ENCODE results near the gene VWA8.
"Not testable (repeated sequence)": the region's sequence is repeated elsewhere in the genome, so short reads cannot be mapped to it uniquely, and the experiment has no call there.

The VWA8 gene

DNA sequence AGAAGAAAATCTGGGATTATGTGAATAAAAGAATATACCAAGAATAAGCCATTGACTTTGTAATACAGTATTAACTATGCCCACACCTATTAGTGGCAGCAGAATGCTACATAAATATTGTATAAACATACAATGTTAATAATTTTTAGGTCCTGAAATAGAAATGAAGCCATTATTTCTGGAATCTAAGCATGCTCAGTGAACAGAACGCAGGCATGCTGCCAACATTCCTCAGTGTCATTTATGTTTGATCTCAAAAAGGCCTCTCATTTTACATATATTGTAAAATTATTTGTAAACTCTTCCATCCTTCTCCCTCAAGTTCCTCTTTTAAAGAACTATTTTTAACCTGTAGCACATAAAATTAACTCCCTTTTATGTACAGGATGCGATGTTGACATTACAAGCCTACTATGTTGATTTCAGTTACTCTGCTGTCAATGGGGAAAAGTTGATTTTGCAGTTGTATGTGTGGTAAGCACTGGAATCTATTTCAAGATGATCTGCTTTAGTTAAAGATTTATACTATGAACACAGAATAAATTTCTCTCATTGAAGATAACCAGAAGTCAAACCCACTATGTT lies 118.8 kb downstream of the VWA8 start:
- no peaks in the 10 kb centered on the region for H3K4me1 ChIP-seq (ENCODE audit: control insufficient read depth, insufficient read depth, low read length)
- no peaks in the 10 kb centered on the region for H3K9me3 ChIP-seq (ENCODE audit: control insufficient read depth, insufficient read depth, low read depth, low read length)
- ChIA-PET CTCF (no interaction called here), POLR2A (no interaction called here)
- no peak for TF ChIP-seq ZNF707 (tag by site-specific recombination; IDR thresholded peaks at IDR 0.05)
- no peak for TF ChIP-seq ZNF366 (tag by site-specific recombination; conservative IDR thresholded peaks at IDR 0.05)
- TF ChIP-seq ZNF433 (tag by site-specific recombination; IDR thresholded peaks at IDR 0.05; ENCODE audit: low read depth), result no peak
- TF ChIP-seq, protein P1, sequence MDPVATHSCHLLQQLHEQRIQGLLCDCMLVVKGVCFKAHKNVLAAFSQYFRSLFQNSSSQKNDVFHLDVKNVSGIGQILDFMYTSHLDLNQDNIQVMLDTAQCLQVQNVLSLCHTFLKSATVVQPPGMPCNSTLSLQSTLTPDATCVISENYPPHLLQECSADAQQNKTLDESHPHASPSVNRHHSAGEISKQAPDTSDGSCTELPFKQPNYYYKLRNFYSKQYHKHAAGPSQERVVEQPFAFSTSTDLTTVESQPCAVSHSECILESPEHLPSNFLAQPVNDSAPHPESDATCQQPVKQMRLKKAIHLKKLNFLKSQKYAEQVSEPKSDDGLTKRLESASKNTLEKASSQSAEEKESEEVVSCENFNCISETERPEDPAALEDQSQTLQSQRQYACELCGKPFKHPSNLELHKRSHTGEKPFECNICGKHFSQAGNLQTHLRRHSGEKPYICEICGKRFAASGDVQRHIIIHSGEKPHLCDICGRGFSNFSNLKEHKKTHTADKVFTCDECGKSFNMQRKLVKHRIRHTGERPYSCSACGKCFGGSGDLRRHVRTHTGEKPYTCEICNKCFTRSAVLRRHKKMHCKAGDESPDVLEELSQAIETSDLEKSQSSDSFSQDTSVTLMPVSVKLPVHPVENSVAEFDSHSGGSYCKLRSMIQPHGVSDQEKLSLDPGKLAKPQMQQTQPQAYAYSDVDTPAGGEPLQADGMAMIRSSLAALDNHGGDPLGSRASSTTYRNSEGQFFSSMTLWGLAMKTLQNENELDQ (tag by site-specific recombination; IDR thresholded peaks at IDR 0.05; ENCODE audit: low read depth), result no peak
- TF ChIP-seq ZNF335 (tag by site-specific recombination; conservative IDR thresholded peaks at IDR 0.05), result no peak
- TF ChIP-seq ZSCAN23 (tag by site-specific recombination; IDR thresholded peaks at IDR 0.05), result no peak
- no peak for TF ChIP-seq ZNF214 (tag by site-specific recombination; IDR thresholded peaks at IDR 0.05; ENCODE audit: borderline replicate concordance)
- TF ChIP-seq ZNF184 (tag by site-specific recombination; IDR thresholded peaks at IDR 0.05), result no peak
- no peak for TF ChIP-seq ZBTB7A (tag by site-specific recombination; IDR thresholded peaks at IDR 0.05; ENCODE audit: low read depth)
- TF ChIP-seq ZBTB17 (tag by site-specific recombination; IDR thresholded peaks at IDR 0.05), result no peak
- TF ChIP-seq ZXDB (tag by site-specific recombination; IDR thresholded peaks at IDR 0.05), result no peak
- no peak for TF ChIP-seq ZNF621 (tag by site-specific recombination; IDR thresholded peaks at IDR 0.05)
- no peak overlapping the region for H3K27ac ChIP-seq (ENCODE audit: extremely low read depth, low read depth, low read length)
- H3K36me3 ChIP-seq (ENCODE audit: control insufficient read depth in 2 of 2, insufficient read depth in 1 of 2, low read length in 2 of 2), result no peaks in the 10 kb centered on the region
- no peak overlapping the region for H3K4me3 ChIP-seq (ENCODE audit: low read depth, low read length)

DNA sequence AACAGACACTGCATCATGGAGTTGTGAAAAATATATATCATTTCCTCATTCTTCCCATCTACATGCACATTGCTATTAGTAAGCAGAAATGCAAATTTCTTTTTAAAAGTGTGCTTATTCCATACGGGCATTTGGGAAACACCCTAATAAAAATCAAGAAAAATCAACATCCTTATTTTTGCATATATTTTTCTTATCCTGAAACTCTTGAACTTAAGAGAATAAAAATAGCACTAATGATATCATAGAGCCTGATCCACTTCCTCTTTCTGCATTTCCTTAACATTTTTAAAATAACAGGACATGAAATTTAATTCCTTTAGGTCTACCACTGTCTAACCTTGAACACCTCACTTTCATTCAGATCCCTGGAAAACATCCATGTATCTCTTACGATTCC lies 123.3 kb downstream of the VWA8 start:
- TF ChIP-seq IKZF3 (tag by site-specific recombination; IDR thresholded peaks at IDR 0.05) (no peak), KLF16 (tag by site-specific recombination; IDR thresholded peaks at IDR 0.05) (no peak), ZFP3 (tag by site-specific recombination; IDR thresholded peaks at IDR 0.05; ENCODE audit: low read depth) (no peak)
- ChIA-PET CTCF (no interaction called here), POLR2A (no interaction called here)
- Histone ChIP-seq H3K36me3 (ENCODE audit: control insufficient read depth in 2 of 2, insufficient read depth in 1 of 2, low read length in 2 of 2) (peaks cover 0 to 4% of the 10 kb centered on the region in 2 experiments; a peak in 1 of 3 replicates), H3K9me3 (ENCODE audit: control insufficient read depth, insufficient read depth, low read depth, low read length) (no peaks in the 10 kb centered on the region), H3K27ac (ENCODE audit: extremely low read depth, low read depth, low read length) (no peak overlapping the region), H3K4me1 (ENCODE audit: control insufficient read depth, insufficient read depth, low read length) (no peaks in the 10 kb centered on the region), H3K4me3 (ENCODE audit: low read depth, low read length) (no peak overlapping the region)

DNA sequence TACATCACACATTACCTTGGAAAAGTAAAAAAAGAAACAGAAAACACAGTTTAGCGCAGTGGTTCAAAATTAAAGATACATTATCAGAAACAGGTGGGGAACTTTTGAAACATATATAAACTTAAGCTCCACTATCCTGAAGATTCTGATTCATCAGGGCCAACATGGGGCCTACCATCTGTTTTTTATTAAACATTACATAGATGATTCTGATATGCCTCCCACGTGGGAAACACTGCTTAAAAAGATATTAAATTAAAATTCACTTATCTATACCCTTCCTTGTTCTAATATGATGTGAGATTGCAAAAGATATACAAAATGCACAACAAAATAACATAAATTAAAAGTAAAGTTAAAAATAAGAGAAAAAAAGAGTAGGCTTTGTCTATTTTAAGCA lies 125.0 kb downstream of the VWA8 start:
- H3K4me3 ChIP-seq (ENCODE audit: low read depth, low read length), result no peak overlapping the region

DNA sequence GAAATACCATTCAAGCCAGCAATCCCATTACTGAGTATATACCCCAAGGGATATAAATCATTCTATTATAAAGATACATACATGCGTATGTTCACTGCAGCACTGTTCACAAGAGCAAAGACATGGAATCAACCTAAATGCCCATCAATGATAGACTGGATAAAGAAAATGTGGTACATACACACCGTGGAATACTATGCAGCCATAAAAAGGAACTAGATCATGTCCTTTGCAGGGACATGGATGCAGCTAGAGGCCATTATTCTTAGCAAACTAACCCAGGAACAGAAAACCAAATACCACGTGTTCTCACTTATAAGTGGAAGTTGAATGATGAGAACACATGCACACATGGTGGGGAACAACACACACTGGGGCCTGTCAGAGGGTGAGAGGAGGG lies 126.2 kb downstream of the VWA8 start:
- CTCF ChIA-PET; H3K4me3 ChIP-seq (ENCODE audit: low read depth, low read length); H3K9me3 ChIP-seq (ENCODE audit: control insufficient read depth, insufficient read depth, low read depth, low read length); H3K4me1 ChIP-seq (ENCODE audit: control insufficient read depth, insufficient read depth, low read length); POLR2A ChIA-PET; H3K27ac ChIP-seq (ENCODE audit: extremely low read depth, low read depth, low read length); H3K36me3 ChIP-seq (ENCODE audit: control insufficient read depth in 2 of 2, insufficient read depth in 1 of 2, low read length in 2 of 2): not testable (repeated sequence)
- TF ChIP-seq ZNF146 (tag by site-specific recombination; IDR thresholded peaks at IDR 0.05), result peak; percentile 97

More for the DNA sequence above, 125.0 kb downstream of the VWA8 start:
- ChIA-PET CTCF (no interaction called here), POLR2A (no interaction called here)
- TF ChIP-seq ZNF140 (tag by site-specific recombination; IDR thresholded peaks at IDR 0.05), result no peak
- no peak for TF ChIP-seq ZNF529 (tag by site-specific recombination; IDR thresholded peaks at IDR 0.05; ENCODE audit: insufficient replicate concordance)
- TF ChIP-seq YY2 (tag by site-specific recombination; IDR thresholded peaks at IDR 0.05), result no peak
- Histone ChIP-seq H3K27ac (ENCODE audit: extremely low read depth, low read depth, low read length) (no peak overlapping the region), H3K36me3 (ENCODE audit: control insufficient read depth in 2 of 2, insufficient read depth in 1 of 2, low read length in 2 of 2) (peaks cover 0 to 7% of the 10 kb centered on the region in 2 experiments; a peak in 2 of 3 replicates), H3K9me3 (ENCODE audit: control insufficient read depth, insufficient read depth, low read depth, low read length) (no peaks in the 10 kb centered on the region), H3K4me1 (ENCODE audit: control insufficient read depth, insufficient read depth, low read length) (no peaks in the 10 kb centered on the region)
